H1 (cell line): ENCODE results near the gene PTPRF. TPM values are rescaled to one million over a fixed set of nuclear protein-coding genes. Genes with fewer than 3 reads are reported as not detected.

Source experiments
- CTCF ChIP-seq, 3 experiments: IDR thresholded peaks; 1 replicate in 2 of 3; 2 replicates in 1 of 3; pipeline versions ENCODE4 v1.5.1 to v1.6.1; 2011; ENCODE audit warnings: low read length in 3 of 3, mild to moderate bottlenecking in 3 of 3, inconsistent platforms in 2 of 3, low read depth in 1 of 3, moderate library complexity in 1 of 3; ENCODE audit not compliant: insufficient read depth in 1 of 3; ENCODE audit errors: control extremely low read depth in 1 of 3
- JUND ChIP-seq: IDR thresholded peaks from 2 replicates; pipeline ENCODE4 v1.6.1; 2011; ENCODE audit warnings: mild to moderate bottlenecking, improper control_type of control experiment, low read length
- KDM5A ChIP-seq: fragments of 200-600 bp; IDR thresholded peaks from 2 replicates; pipeline ENCODE4 v1.7.1; 2012; ENCODE audit warnings: mild to moderate bottlenecking, low read length, inconsistent platforms, mixed read lengths
- SP4 ChIP-seq: IDR thresholded peaks from 2 replicates; pipeline ENCODE4 v1.6.1; 2012; ENCODE audit warnings: low read length, inconsistent platforms
- polyA plus RNA-seq, 7 experiments: library from polyadenylated mRNA; depleted of rRNA in 3 of 7; stranded (reverse) in 5 of 7; unstranded in 2 of 7; fragments of >200 nt in 5 of 7; fragments of 200-250 nt in 2 of 7; gene quantifications; 1 replicate in 5 of 7; 2 replicates in 1 of 7; 4 replicates in 1 of 7; pipeline versions ENCODE4 v1.2.1 to v1.2.3, GENCODE V29; 2011 to 2013; ENCODE audit warnings: missing spikeins in 2 of 7, mixed read lengths in 2 of 7
- total RNA-seq: library from RNA; stranded (reverse); fragmentation: NEBNext Ultra II Directional; extraction: Animal tissue kit (Norgen Biotek cat#: 25700); gene quantifications from 2 replicates; pipeline ENCODE4 v1.2.1, GENCODE V29; 2021

Gene PTPRF
- total and polyA plus RNA-seq, 2 of the 8 experiments (the other 6 are each of a cell fraction or from before 2014, with no cell fraction given), result 136 to 231 TPM

GRCh38 chr1:43572538-43572937 lies 41.9 kb downstream of the PTPRF start (continued):
- TF ChIP-seq CTCF (IDR thresholded peaks at IDR 0.05; ENCODE audit: control extremely low read depth in 1 of 3, insufficient read depth in 1 of 3, low read depth in 1 of 3, low read length in 3 of 3), result no peak
- no peak for TF ChIP-seq KDM5A
- TF ChIP-seq JUND, result no peak
- TF ChIP-seq SP4, result no peak
